ENCODE results near the gene TTC24. TPM values are rescaled to one million over a fixed set of nuclear protein-coding genes. Genes with fewer than 3 reads are reported as not detected.

TTC24 gene
- total and polyA plus RNA-seq, 9 donors: 0.12 to 0.15 TPM; not detected in 7

GRCh38 chr1:156540955-156541354 lies 38.6 kb upstream of the TTC24 start:
- WGBS, 3 donors: 93 to 97% (median 97%) methylated on average over 2 of the region's 2 CpGs
- Histone ChIP-seq H3K27ac (no peak overlapping the region), H3K4me3 (no peak overlapping the region), H3K27me3 (no peaks in the 10 kb centered on the region), H3K9me3 (no peaks in the 10 kb centered on the region), H3K4me1 (ENCODE audit: insufficient read depth) (no peaks in the 10 kb centered on the region), H3K36me3 (no peaks in the 10 kb centered on the region)
- no peak for DNase-seq
- intact Hi-C loops (cut with DNase I): no loop called here
- TF ChIP-seq EP300 (IDR thresholded peaks at IDR 0.05) (no peak), POLR2A (IDR thresholded peaks at IDR 0.05) (no peak), CTCF (IDR thresholded peaks at IDR 0.05) (no peak)

- 90 to 100% (median 97%) methylated on average over 1 of the region's 1 CpG for WGBS, 3 donors
- no peak for DNase-seq
Observed at GRCh38 chr1:156543066-156543465, 36.5 kb upstream of the TTC24 start.

GRCh38 chr1:156544592-156545102 lies 34.9 kb upstream of the TTC24 start:
- H3K9me3 ChIP-seq: no peaks in the 10 kb centered on the region
- H3K27me3 ChIP-seq: no peaks in the 10 kb centered on the region
- no peak overlapping the region for H3K27ac ChIP-seq
- no peaks in the 10 kb centered on the region for H3K36me3 ChIP-seq
- 91 to 94% (median 93%) methylated on average over 3 of the region's 3 CpGs for WGBS, 3 donors
- H3K4me1 ChIP-seq (ENCODE audit: insufficient read depth): no peaks in the 10 kb centered on the region
- no peak for DNase-seq
- TF ChIP-seq POLR2A (IDR thresholded peaks at IDR 0.05) (no peak), EP300 (IDR thresholded peaks at IDR 0.05) (no peak), CTCF (IDR thresholded peaks at IDR 0.05) (no peak)
- intact Hi-C loops (cut with DNase I): no loop called here
- H3K4me3 ChIP-seq: no peak overlapping the region

More at GRCh38 chr1:156543066-156543465, 36.5 kb upstream of the TTC24 start:
- no peak for TF ChIP-seq EP300 (IDR thresholded peaks at IDR 0.05)
- no peak for TF ChIP-seq POLR2A (IDR thresholded peaks at IDR 0.05)
- no peak for TF ChIP-seq CTCF (IDR thresholded peaks at IDR 0.05)
- intact Hi-C loops (cut with DNase I): no loop called here
- H3K4me1 ChIP-seq (ENCODE audit: insufficient read depth): no peaks in the 10 kb centered on the region
- H3K27me3 ChIP-seq: no peaks in the 10 kb centered on the region
- H3K4me3 ChIP-seq: no peak overlapping the region
- H3K36me3 ChIP-seq: no peaks in the 10 kb centered on the region
- no peak overlapping the region for H3K27ac ChIP-seq
- H3K9me3 ChIP-seq: no peaks in the 10 kb centered on the region

- no peak overlapping the region for H3K27ac ChIP-seq
- H3K27me3 ChIP-seq: no peaks in the 10 kb centered on the region
- intact Hi-C loops (cut with DNase I): no loop called here
- no peak for TF ChIP-seq EP300 (IDR thresholded peaks at IDR 0.05)
- no peak for TF ChIP-seq CTCF (IDR thresholded peaks at IDR 0.05)
- 91 to 99% (median 97%) methylated on average over 3 of the region's 3 CpGs for WGBS, 3 donors
- no peaks in the 10 kb centered on the region for H3K9me3 ChIP-seq
- no peaks in the 10 kb centered on the region for H3K4me1 ChIP-seq (ENCODE audit: insufficient read depth)
- no peaks in the 10 kb centered on the region for H3K36me3 ChIP-seq
- DNase-seq: no peak
- no peak overlapping the region for H3K4me3 ChIP-seq
Observed at GRCh38 chr1:156546267-156546666, 33.3 kb upstream of the TTC24 start.
